Right ventricle myocardium inferior (tissue), 1 donor: ENCODE measurements around the gene ANKLE1. TPM values are rescaled to one million over a fixed set of nuclear protein-coding genes. Genes with fewer than 3 reads are reported as not detected.
A peak's percentile ranks its signal among the peaks of the same experiment; 100 is the strongest.
"Not testable (repeated sequence)": the region's sequence is repeated elsewhere in the genome, so short reads cannot be mapped to it uniquely, and the experiment has no call there.

Experiments
- ATAC-seq: fragments of 200-7000 bp; cut with Tn5 transposase; one replicate; pipeline ENCODE4 v1.9.1; 2020; ENCODE audit warnings: mild to moderate bottlenecking, moderate library complexity
- DNase-seq: peaks from one replicate; pipeline ENCODE4 v3.0.0; 2021; ENCODE audit errors: missing footprints
- intact Hi-C: fragments of 100-400 bp; cut with DNase I; formaldehyde crosslinking; loops from one replicate; pipeline ENCODE4 v1.11.0; 2022
- total RNA-seq: library from RNA; stranded (reverse); fragmentation: NEBNext Ultra II Directional; extraction: Animal tissue kit (Norgen Biotek cat#: 25700); gene quantifications from one replicate; pipeline ENCODE4 v1.2.1, GENCODE V29; 2021
- donor health status: DM: no; HTN: yes; CAD: no; lungs with severe emphysema.

The ANKLE1 gene
- total RNA-seq, 1 donor from 2014 or later: 0.19 TPM

- ATAC-seq: peak; percentile 98
- peak; percentile 96 for DNase-seq
- intact Hi-C loops: loop anchor here (1.0 kb wide), 2 partner anchors 38 to 52 kb away; partner anchors contain the start of genes MRPL34 and USE1
These were observed 14.5 kb upstream of the ANKLE1 start, which contains the start of gene BABAM1 for GRCh38 chr19:17266975-17267788. BABAM1 (plus strand) TSS chr19:17267443; CDS start chr19:17268807, 1,364 bp downstream.

GRCh38 chr19:17268754-17269153 lies 12.9 kb upstream of the ANKLE1 start:
- intact Hi-C loops: no loop called here
- DNase-seq (no peak), ATAC-seq (no peak)

GRCh38 chr19:17274892-17275291 lies 6.8 kb upstream of the ANKLE1 start:
- intact Hi-C loops, DNase-seq, ATAC-seq: not testable (repeated sequence)

- intact Hi-C loops: no loop called here
- DNase-seq (no peak), ATAC-seq (no peak)
These were observed 6.1 kb upstream of the ANKLE1 start for GRCh38 chr19:17275441-17276175.

- ATAC-seq (no peak), DNase-seq (no peak)
- intact Hi-C loops: no loop called here
These were observed 2.3 kb upstream of the ANKLE1 start for GRCh38 chr19:17279436-17279835.

GRCh38 chr19:17282488-17283125 lies 906 bp downstream of the ANKLE1 start:
- peak; percentile 94 for DNase-seq
- intact Hi-C loops: loop anchor here (1.0 to 10.0 kb wide), 3 partner anchors 78 to 508 kb away; no protein-coding TSS in a partner anchor
- ATAC-seq: peak; percentile 93

- ATAC-seq (no peak), DNase-seq (peak; percentile 11)
- intact Hi-C loops: loop anchor here (2.0 to 10.0 kb wide), 2 partner anchors 79 to 509 kb away; no protein-coding TSS in a partner anchor
These were observed 1.8 kb downstream of the ANKLE1 start for GRCh38 chr19:17283504-17283996.

GRCh38 chr19:17285415-17286135 lies 3.9 kb downstream of the ANKLE1 start:
- DNase-seq (peak; percentile 46), ATAC-seq (no peak)
- intact Hi-C loops: loop anchor here (10.0 kb wide), 1 partner anchor 511 kb away; no protein-coding TSS in a partner anchor

- DNase-seq (no peak), ATAC-seq (no peak)
- intact Hi-C loops: loop anchor here (10.0 kb wide), 1 partner anchor 511 kb away; no protein-coding TSS in a partner anchor
These were observed 4.6 kb downstream of the ANKLE1 start for GRCh38 chr19:17286263-17286662.

GRCh38 chr19:17286752-17287151 lies 5.1 kb downstream of the ANKLE1 start:
- DNase-seq: no peak
- no peak for ATAC-seq
- intact Hi-C loops: loop anchor here (10.0 kb wide), 1 partner anchor 512 kb away; no protein-coding TSS in a partner anchor

GRCh38 chr19:17289489-17289888 lies 7.8 kb downstream of the ANKLE1 start:
- DNase-seq (peak; percentile 91), ATAC-seq (no peak)
- intact Hi-C loops: loop anchor here (10.0 kb wide), 1 partner anchor 515 kb away; no protein-coding TSS in a partner anchor

- ATAC-seq (peak; percentile 93), DNase-seq (peak; percentile 90)
- intact Hi-C loops: loop anchor here (5.0 kb wide), 1 partner anchor 100 kb away; the partner anchor contains the start of gene CCDC194
These were observed 10.8 kb downstream of the ANKLE1 start for GRCh38 chr19:17292301-17293074.

GRCh38 chr19:17293605-17294004 lies 11.9 kb downstream of the ANKLE1 start:
- ATAC-seq (no peak), DNase-seq (no peak)
- intact Hi-C loops: loop anchor here (5.0 kb wide), 1 partner anchor 99 kb away; the partner anchor contains the start of gene CCDC194

- no peak for ATAC-seq
- intact Hi-C loops: loop anchor here (5.0 kb wide), 1 partner anchor 98 kb away; the partner anchor contains the start of gene CCDC194
- no peak for DNase-seq
These were observed 12.6 kb downstream of the ANKLE1 start for GRCh38 chr19:17294051-17294891.

- intact Hi-C loops, ATAC-seq, DNase-seq: not testable (repeated sequence)
These were observed 13.8 kb downstream of the ANKLE1 start for GRCh38 chr19:17295551-17295950.

- intact Hi-C loops: no loop called here
- DNase-seq (no peak), ATAC-seq (no peak)
These were observed 14.6 kb downstream of the ANKLE1 start for GRCh38 chr19:17296273-17296672.
